HUES6 (cell line): ENCODE results near the gene TTC28.

ENCODE experiments used
- H3K27ac ChIP-seq: 2 replicates; pipeline ENCODE4 v1.7.0; 2013; ENCODE audit warnings: low read depth, mild to moderate bottlenecking, low read length, inconsistent platforms
- H3K27me3 ChIP-seq: 2 replicates; pipeline ENCODE4 v1.6.1; 2013; ENCODE audit warnings: low read length; ENCODE audit not compliant: control insufficient read depth, insufficient read depth
- H3K36me3 ChIP-seq: 2 replicates; pipeline ENCODE4 v1.6.1; 2013; ENCODE audit warnings: low read length; ENCODE audit not compliant: control insufficient read depth, insufficient read depth
- H3K4me1 ChIP-seq: 2 replicates; pipeline ENCODE4 v1.6.1; 2013; ENCODE audit warnings: low read length; ENCODE audit not compliant: control insufficient read depth, insufficient read depth
- H3K4me3 ChIP-seq: 2 replicates; pipeline ENCODE4 v1.5.1; 2013; ENCODE audit warnings: low read depth, low read length
- H3K9ac ChIP-seq: one replicate; pipeline ENCODE4 v1.6.1; 2013; ENCODE audit warnings: mild to moderate bottlenecking, low read length
- H3K9me3 ChIP-seq: 2 replicates; pipeline ENCODE4 v1.6.1; 2013; ENCODE audit warnings: low read depth, low read length; ENCODE audit not compliant: control insufficient read depth, insufficient read depth

Gene TTC28

DNA sequence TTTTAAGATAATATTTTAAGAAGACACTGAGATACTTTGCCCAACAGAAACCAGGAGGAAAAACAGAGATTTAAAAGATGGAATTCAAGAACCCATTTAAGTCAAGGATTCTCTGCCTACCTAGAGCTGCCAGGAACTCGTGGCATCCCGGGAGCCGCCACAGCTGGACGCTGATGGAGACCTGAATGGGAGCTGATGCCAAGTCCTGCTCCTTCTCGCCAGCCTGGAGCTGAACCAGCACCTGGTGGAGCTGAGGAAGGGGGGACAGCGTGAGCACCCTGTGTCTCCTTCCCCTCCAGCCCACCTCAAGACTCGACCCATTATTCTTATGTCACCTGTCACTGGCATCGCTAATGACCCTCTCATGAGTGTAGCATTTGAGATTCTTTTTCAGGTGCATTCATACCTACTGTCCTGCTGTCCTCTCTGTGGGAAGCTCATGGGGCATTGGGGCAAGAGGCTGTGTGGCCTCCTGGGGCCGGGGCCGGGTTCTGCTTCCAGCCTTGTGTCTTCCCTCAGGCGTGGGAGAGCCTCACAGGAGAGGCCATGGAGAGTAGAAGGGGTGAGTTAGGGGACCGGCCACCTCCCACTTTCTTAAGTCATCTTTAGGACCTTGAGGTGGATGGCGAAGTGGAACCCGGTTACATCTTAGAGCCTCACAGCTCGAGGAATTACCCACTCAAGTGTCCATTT is 689.7 kb downstream of the TTC28 start:
- Histone ChIP-seq H3K9ac (no peak overlapping the region), H3K4me1 (peaks cover 16% of the 10 kb centered on the region), H3K4me3 (no peak overlapping the region), H3K27me3 (no peaks in the 10 kb centered on the region), H3K9me3 (no peaks in the 10 kb centered on the region), H3K27ac (no peak overlapping the region), H3K36me3 (0 out of 2 replicates have a peak, but pooled peaks cover 2% of the 10 kb centered on the region)

DNA sequence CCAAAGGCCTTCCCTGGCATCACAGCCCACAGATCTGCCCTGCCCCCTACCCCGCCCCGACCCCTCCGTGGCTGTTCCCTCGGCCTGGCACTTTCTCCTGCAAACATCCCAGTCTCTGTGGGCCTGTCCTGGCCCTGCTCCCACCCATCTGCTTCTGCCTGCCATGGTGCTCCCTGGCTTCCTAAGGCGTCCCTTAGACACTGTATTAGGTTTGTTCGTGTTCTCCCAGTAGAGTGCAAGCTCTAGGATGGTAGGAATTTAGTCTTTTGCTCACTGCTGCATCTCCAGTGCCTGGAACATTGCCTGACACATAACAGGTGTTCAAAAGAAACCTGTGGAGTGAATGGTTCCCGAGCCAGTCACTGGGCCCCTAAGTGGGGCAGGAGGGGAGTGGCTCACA is 690.9 kb downstream of the TTC28 start:
- no peak overlapping the region for H3K4me3 ChIP-seq
- peaks cover 16% of the 10 kb centered on the region for H3K4me1 ChIP-seq
- no peaks in the 10 kb centered on the region for H3K27me3 ChIP-seq
- no peaks in the 10 kb centered on the region for H3K9me3 ChIP-seq
- H3K27ac ChIP-seq: no peak overlapping the region
- H3K36me3 ChIP-seq: 0 out of 2 replicates have a peak, but pooled peaks cover 4% of the 10 kb centered on the region
- H3K9ac ChIP-seq: no peak overlapping the region

DNA sequence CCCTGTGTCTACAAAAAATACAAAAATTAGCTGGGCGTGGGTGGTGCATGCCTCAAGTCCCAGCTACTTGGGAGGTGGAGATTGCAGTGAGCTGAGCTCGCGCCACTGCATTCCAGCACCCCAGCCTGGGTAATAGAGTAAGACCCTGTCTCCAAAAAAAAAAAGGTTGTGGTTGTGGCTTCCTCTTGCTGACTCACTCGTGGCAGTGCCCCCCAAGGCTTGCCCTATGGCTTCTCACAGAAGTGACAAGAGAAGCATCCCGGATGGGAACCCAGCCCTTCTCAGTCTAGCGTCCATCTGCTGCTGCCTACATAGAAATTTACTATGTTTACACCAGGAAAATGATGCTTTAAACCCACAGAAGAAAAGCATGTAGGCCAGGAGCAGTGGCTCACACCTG is 692.1 kb downstream of the TTC28 start:
- 0 out of 2 replicates have a peak, but pooled peaks cover 4% of the 10 kb centered on the region for H3K36me3 ChIP-seq
- no peak overlapping the region for H3K4me3 ChIP-seq
- no peak overlapping the region for H3K9ac ChIP-seq
- H3K4me1 ChIP-seq: peaks cover 14% of the 10 kb centered on the region
- no peak overlapping the region for H3K27ac ChIP-seq
- no peaks in the 10 kb centered on the region for H3K27me3 ChIP-seq
- no peaks in the 10 kb centered on the region for H3K9me3 ChIP-seq

DNA sequence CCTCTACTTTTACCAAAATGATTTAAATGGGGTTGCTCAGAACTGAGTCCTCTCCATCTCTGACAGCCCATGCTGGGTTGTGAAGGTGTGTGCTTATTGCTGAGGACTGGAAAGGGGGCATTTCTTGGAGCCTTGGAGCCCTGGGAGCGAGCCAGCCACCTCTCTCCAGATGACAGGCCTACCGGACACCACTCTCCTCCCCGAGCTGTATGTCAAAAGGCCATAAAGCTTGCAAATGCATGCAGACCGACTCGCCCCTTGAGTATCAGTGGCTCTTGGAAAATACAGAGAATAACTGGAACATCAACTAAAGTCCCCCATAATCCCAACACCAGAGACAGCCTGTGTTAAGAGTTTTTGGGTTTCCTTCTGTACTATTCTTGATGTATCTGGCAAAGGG is 692.7 kb downstream of the TTC28 start:
- Histone ChIP-seq H3K4me3 (no peak overlapping the region), H3K9me3 (no peaks in the 10 kb centered on the region), H3K4me1 (peaks cover 8% of the 10 kb centered on the region), H3K27ac (no peak overlapping the region), H3K9ac (no peak overlapping the region), H3K27me3 (no peaks in the 10 kb centered on the region), H3K36me3 (0 out of 2 replicates have a peak, but pooled peaks cover 4% of the 10 kb centered on the region)

DNA sequence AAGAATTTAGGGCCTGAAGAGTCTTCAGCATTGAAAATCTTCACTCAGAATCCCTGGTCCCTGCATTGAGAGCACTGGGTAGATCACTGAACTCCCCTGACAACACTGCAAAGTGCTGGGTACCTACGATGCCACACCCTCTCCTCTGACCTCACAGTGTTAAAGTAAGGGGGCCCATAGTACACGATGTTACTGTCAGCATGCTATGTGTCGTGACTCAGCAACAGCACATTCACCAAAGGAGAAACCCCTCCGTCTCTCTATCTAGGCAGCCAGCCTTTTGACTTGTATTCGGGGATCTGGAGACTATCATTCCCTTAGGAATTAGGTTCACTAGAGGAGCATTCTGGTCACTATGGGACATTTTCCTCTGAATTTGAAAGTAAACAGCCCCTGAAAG is 693.2 kb downstream of the TTC28 start:
- Histone ChIP-seq H3K4me3 (no peak overlapping the region), H3K4me1 (peaks cover 5% of the 10 kb centered on the region; the same call in 1 of the 2 replicates), H3K27me3 (no peaks in the 10 kb centered on the region), H3K9me3 (no peaks in the 10 kb centered on the region), H3K27ac (no peak overlapping the region), H3K9ac (no peak overlapping the region), H3K36me3 (0 out of 2 replicates have a peak, but pooled peaks cover 4% of the 10 kb centered on the region)

DNA sequence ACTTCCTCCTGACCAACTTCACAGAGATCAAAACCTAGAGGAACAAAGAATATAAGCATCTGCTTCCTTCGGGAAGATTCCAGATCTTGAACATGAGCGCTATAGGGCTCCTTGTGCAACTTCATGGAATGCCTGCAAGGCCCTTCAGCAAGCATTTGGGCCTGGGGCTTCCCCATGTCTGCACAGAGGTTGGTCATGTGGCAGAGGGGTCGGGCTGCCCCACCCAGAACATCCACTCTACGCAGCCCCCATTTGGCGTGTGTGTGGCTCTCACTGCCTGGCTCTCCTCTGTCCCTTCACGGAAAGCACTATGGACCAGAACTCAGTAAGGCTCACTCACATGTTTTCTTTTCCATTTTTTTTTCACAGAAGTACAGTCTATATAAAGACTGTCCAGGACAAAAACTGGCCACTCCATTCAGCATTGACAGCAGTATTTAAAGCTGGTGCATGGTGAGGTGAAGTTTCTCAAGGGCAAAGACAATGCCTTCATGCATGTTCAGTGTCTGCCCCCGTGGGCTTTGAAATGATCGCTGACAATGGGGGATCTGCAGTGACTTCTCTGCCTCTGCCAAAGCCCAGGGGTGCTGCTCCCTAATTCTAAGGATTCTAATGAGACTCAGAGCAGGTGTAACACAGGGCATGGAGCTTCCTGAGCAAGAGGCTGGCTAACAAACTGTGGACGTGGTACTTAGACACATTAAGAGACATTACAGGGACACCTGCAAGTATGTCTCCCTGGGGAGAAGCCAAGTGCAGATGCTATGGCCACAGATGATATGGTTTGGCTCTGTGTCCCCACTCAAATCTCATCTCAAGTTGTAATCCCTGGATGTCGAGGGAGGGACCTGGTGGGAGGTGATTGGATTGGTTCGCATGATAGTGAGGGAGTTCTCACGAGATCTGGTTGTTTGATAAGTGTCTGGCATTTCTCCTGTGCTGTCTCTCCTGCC is 694.0 kb downstream of the TTC28 start:
- Histone ChIP-seq H3K9me3 (no peaks in the 10 kb centered on the region), H3K4me3 (no peak overlapping the region), H3K27ac (no peak overlapping the region), H3K4me1 (peaks cover 4% of the 10 kb centered on the region), H3K36me3 (0 out of 2 replicates have a peak, but pooled peaks cover 4% of the 10 kb centered on the region), H3K9ac (no peak overlapping the region), H3K27me3 (no peaks in the 10 kb centered on the region)

DNA sequence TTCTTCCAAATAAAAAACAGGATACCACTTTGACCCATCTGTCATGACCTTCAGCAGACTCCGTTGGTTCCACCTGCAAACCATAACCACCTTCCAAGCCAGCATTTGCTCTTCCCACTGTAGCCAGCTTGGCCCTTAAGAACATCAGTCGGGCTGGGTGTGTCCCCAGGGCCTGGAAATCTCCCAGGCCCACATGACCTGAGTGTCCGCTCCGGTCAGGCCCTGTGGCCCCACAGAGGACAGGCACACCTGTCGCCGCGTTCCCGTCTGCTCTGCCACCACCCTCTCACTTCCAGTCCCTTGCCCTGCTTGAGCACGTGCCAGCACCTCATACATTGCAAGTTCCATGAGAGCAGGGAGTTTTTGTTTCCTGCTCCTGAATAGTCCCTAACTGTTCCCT is 694.9 kb downstream of the TTC28 start:
- H3K9me3 ChIP-seq: no peaks in the 10 kb centered on the region
- no peak overlapping the region for H3K9ac ChIP-seq
- H3K27me3 ChIP-seq: no peaks in the 10 kb centered on the region
- H3K4me3 ChIP-seq: no peak overlapping the region
- H3K27ac ChIP-seq: no peak overlapping the region
- H3K36me3 ChIP-seq: 0 out of 2 replicates have a peak, but pooled peaks cover 4% of the 10 kb centered on the region
- H3K4me1 ChIP-seq: peaks cover 13% of the 10 kb centered on the region

DNA sequence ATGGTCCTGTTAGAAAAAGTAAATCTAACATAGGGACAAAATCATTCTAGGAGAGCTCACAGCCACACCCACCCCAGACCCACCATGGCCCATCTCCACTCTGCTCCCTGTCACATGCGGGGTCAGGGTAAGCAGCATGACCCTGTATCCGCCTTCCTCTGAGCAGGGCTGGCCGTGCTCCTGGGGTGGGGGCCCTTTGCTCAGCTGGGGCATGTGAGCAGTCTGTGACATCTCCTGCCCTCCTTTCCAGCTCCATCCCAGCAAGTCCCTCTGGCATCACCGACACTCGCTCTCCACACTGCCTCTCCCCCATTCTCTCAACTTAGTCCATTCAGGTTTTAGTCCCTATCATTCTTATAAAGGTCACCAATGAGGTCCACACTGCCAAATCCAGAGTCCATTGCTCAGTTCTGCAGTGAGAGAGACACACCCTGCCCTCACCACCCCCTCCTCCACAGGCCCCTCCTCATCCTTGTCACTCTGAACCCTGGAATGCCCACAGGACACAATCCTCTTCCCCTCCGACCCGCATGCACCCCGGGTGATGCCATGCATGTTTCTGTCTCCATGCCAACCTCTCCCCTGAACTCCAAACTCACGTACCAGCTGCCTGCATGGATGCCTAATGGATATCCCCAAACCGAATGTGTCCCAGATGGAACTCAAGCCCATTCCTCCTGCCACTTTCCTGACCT is 695.5 kb downstream of the TTC28 start:
- Histone ChIP-seq H3K9ac (no peak overlapping the region), H3K27ac (no peak overlapping the region), H3K36me3 (0 out of 2 replicates have a peak, but pooled peaks cover 4% of the 10 kb centered on the region), H3K27me3 (no peaks in the 10 kb centered on the region), H3K9me3 (no peaks in the 10 kb centered on the region), H3K4me3 (no peak overlapping the region), H3K4me1 (peaks cover 15% of the 10 kb centered on the region)

DNA sequence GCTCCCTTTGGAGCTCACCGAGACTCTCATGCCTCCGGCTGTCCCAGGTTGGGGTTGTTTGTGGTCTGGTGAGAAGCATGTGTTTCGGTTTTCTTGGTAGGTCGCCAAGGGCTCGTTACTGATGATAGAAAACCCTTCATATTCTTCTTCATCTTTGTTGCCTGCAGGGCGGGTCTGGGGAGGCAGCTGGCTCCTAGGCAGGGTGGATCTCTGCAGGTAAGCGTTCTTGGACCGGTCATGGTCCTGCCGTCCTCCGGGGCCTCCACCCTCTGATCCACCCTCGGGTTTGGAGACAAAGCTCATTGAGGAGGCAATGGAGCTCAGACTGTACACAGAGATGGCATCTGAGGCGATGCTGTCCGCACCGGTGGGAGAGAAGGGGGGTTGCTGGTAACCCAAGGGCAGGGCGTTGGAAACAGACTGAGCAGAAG is 696.3 kb downstream of the TTC28 start:
- no peak overlapping the region for H3K4me3 ChIP-seq
- 0 out of 2 replicates have a peak, but pooled peaks cover 4% of the 10 kb centered on the region for H3K36me3 ChIP-seq
- no peaks in the 10 kb centered on the region for H3K27me3 ChIP-seq
- no peak overlapping the region for H3K27ac ChIP-seq
- no peak overlapping the region for H3K9ac ChIP-seq
- no peaks in the 10 kb centered on the region for H3K9me3 ChIP-seq
- peaks cover 15% of the 10 kb centered on the region for H3K4me1 ChIP-seq

DNA sequence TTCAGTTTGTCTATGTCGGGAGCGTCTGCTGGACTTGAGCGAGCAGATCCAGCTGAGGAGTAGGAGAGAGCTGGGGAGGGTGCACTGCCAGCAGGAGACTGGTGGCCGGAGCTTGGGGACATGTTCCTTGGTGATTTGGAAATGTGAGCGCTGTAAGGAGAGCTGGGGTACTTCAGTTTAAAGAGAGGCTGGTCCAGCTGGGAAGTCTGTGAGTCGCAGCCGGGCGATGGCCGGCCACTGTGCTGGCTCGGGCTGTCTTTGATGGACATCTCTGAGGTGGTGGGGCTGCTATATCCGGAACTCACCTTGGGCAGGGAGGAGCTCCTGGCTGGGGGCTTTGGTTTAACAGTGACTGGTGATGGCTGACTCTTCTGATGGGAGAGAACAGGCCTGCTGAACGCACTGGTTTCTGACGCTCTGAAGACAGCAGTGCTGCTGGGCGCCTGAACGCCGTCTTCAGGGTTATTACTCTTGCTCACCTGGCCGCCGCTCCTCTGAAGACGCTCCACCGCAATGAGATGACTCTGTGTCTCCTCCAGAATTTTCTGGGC is 696.9 kb downstream of the TTC28 start:
- H3K36me3 ChIP-seq: 0 out of 2 replicates have a peak, but pooled peaks cover 4% of the 10 kb centered on the region
- H3K4me3 ChIP-seq: no peak overlapping the region
- no peak overlapping the region for H3K9ac ChIP-seq
- no peaks in the 10 kb centered on the region for H3K9me3 ChIP-seq
- H3K27ac ChIP-seq: no peak overlapping the region
- H3K27me3 ChIP-seq: no peaks in the 10 kb centered on the region
- peaks cover 15% of the 10 kb centered on the region for H3K4me1 ChIP-seq
